K562 (cell line): ENCODE data around the gene TNNT3. TPM values are rescaled to one million over a fixed set of nuclear protein-coding genes. Genes with fewer than 3 reads are reported as not detected.

Source experiments
- ATAC-seq: fragments of 200-7000 bp; cut with Tn5 transposase; 3 replicates; pipeline ENCODE4 v1.9.1; 2020; ENCODE audit warnings: moderate library complexity
- BruUV-seq: library from RNA; stranded (reverse); fragments of 400-500 nt; replicated peaks from 2 replicates; lab custom pipeline; 2021; lab: Mats Ljungman, UMichigan
- CTCF ChIA-PET: fragments of 300-600 bp; formaldehyde crosslinking; extraction: SDS; loops from one replicate; lab custom pipeline; 2021; ENCODE audit warnings: low intra/inter-chr PET ratio; lab: Yijun Ruan, JAX
- POLR2A ChIA-PET: fragments of 300-600, 350-650 bp; sonication (Branson Sonifier 250); formaldehyde crosslinking; extraction: SDS; loops from one replicate; lab custom pipeline; 2021; ENCODE audit warnings: antibody characterized with exemption, inconsistent platforms; lab: Yijun Ruan, JAX
- DNase-seq, 4 experiments: peaks; one replicate each; pipeline versions ENCODE4 v3.0.0 to v3.0.0-alpha.2; 2011 to 2018; ENCODE audit warnings: low spot score in 3 of 4, mixed read lengths in 3 of 4; ENCODE audit errors: extremely low read depth in 1 of 4
- FAIRE-seq: peaks from 2 replicates; lab custom pipeline; 2011; peaks lifted over from hg19 to GRCh38; lab: Jason Lieb, UNC
- H2AFZ ChIP-seq: 2 replicates; pipeline ENCODE4 v1.6.0; 2011; ENCODE audit warnings: low read depth, low read length, control low read depth, inconsistent platforms
- H3K27ac ChIP-seq: fragments of 200-600 bp; 3 replicates; pipeline ENCODE4 v1.8.0; 2011; ENCODE audit warnings: low read depth, mild to moderate bottlenecking, control low read depth, inconsistent platforms, low read length, moderate library complexity, mixed read lengths; ENCODE audit errors: extremely low read depth
- H3K27me3 ChIP-seq, 2 experiments: fragments of 300-600 bp in 1 of 2; 2 replicates in 1 of 2; 3 replicates in 1 of 2; pipeline versions ENCODE4 v1.6.0 to v1.8.0; 2011; ENCODE audit warnings: inconsistent platforms in 2 of 2, low read length in 2 of 2, mild to moderate bottlenecking in 1 of 2, mixed read lengths in 1 of 2, moderate library complexity in 1 of 2; ENCODE audit not compliant: control insufficient read depth in 2 of 2, insufficient read depth in 2 of 2
- H3K36me3 ChIP-seq: fragments of 300-600 bp; 3 replicates; pipeline ENCODE4 v1.8.0; 2011; ENCODE audit warnings: mild to moderate bottlenecking, low read length, inconsistent platforms; ENCODE audit not compliant: control insufficient read depth, insufficient read depth
- H3K4me1 ChIP-seq, 2 experiments: fragments of 200-600 bp in 1 of 2; replicated peaks in 1 of 2; 2 replicates in 1 of 2; 3 replicates in 1 of 2; pipeline versions ENCODE4 v1.5.1 to v1.8.0; 2011; ENCODE audit warnings: inconsistent platforms in 2 of 2, low read length in 2 of 2, mild to moderate bottlenecking in 1 of 2, mixed read lengths in 1 of 2, moderate library complexity in 1 of 2; ENCODE audit not compliant: control insufficient read depth in 2 of 2, insufficient read depth in 2 of 2
- H3K4me2 ChIP-seq: 2 replicates; pipeline ENCODE4 v1.6.1; 2011; ENCODE audit warnings: low read length, control low read depth, inconsistent platforms, mixed read lengths; ENCODE audit not compliant: insufficient read depth
- H3K4me3 ChIP-seq: fragments of 200-600 bp; sonication (generic), shearing (Covaris generic); 2 replicates; pipeline ENCODE4 v1.5.1; 2016; ENCODE audit warnings: control low read depth, inconsistent platforms
- H3K79me2 ChIP-seq: fragments of 200-600 bp; 3 replicates; pipeline ENCODE4 v1.8.0; 2011; ENCODE audit warnings: low read length, inconsistent platforms; ENCODE audit not compliant: control insufficient read depth, insufficient read depth
- H3K9ac ChIP-seq, 2 experiments: 2 replicates each; pipeline versions ENCODE4 v1.6.0 to v1.6.1; 2011; ENCODE audit warnings: low read depth in 2 of 2, low read length in 2 of 2, control low read depth in 1 of 2, inconsistent platforms in 1 of 2, mild to moderate bottlenecking in 1 of 2, mixed read lengths in 1 of 2; ENCODE audit not compliant: insufficient read depth in 1 of 2
- H3K9me1 ChIP-seq: one replicate; pipeline ENCODE4 v1.6.0; 2011; ENCODE audit warnings: inconsistent platforms, mild to moderate bottlenecking, low read length, moderate library complexity; ENCODE audit not compliant: control insufficient read depth, insufficient read depth
- H3K9me3 ChIP-seq: replicated peaks from 2 replicates; pipeline ENCODE4 v1.5.1; 2011; ENCODE audit warnings: low read depth, low read length, inconsistent platforms; ENCODE audit not compliant: control insufficient read depth, insufficient read depth
- H4K20me1 ChIP-seq: replicated peaks from 2 replicates; pipeline ENCODE4 v1.6.1; 2011; ENCODE audit warnings: low read length, inconsistent platforms, mixed read lengths; ENCODE audit not compliant: control insufficient read depth, insufficient read depth
- CCAR2 ChIP-seq: fragments of 200-400 bp; formaldehyde crosslinking; IDR thresholded peaks from 2 replicates; pipeline ENCODE4 v1.6.1; 2017; ENCODE audit warnings: mild to moderate bottlenecking, low read depth, low read length
- KDM2B ChIP-seq: fragments of 250-450 bp; sonication (Bioruptor Pico); IDR thresholded peaks from 2 replicates; pipeline ENCODE4 v1.8.0; 2021; ENCODE audit warnings: mild to moderate bottlenecking, moderate library complexity
- MYC ChIP-seq, 2 experiments: fragments of 250-450 bp in 1 of 2; sonication (Bioruptor Pico) in 1 of 2; IDR thresholded peaks; 2 replicates each; pipeline versions ENCODE4 v1.5.1 to v1.6.1; 2012 to 2021; ENCODE audit warnings: low read depth in 2 of 2, borderline replicate concordance in 1 of 2, improper control_type of control experiment in 1 of 2, low read length in 1 of 2, mild to moderate bottlenecking in 1 of 2, moderate library complexity in 1 of 2
- PHB ChIP-seq: fragments of 250-450 bp; sonication (Bioruptor Pico); IDR thresholded peaks from 2 replicates; pipeline ENCODE4 v1.5.0; 2021
- TARDBP ChIP-seq: fragments of 450-650 bp; IDR thresholded peaks from 2 replicates; pipeline ENCODE4 v1.6.1; 2016
- WGBS: fragments of 100-300 bp; shearing (Covaris generic); methylation state at CpG from one replicate; pipeline ENCODE4 v1.1.6; 2016; ENCODE audit warnings: low coverage, mixed read lengths; ENCODE audit not compliant: insufficient coverage; ENCODE audit errors: missing lambda C conversion rate; 5-methylcytosine and 5-hydroxymethylcytosine counted together
- in situ Hi-C: fragments of 300-500 bp; cut with MboI; formaldehyde crosslinking; loops from 4 replicates; pipeline ENCODE4 v1.15.0; 2018; ENCODE audit warnings: inconsistent platforms, mixed read lengths
- intact Hi-C: fragments of 100-400 bp; cut with micrococcal nuclease; formaldehyde crosslinking; loops from 2 replicates; pipeline ENCODE4 v1.14.2; 2022
- polyA plus RNA-seq, 8 experiments: library from polyadenylated mRNA; depleted of rRNA in 4 of 8; stranded (reverse) in 5 of 8; unstranded in 3 of 8; fragments of >200 nt; fragmentation: Nextera tagmentation in 2 of 8; fragmentation: Illumina TruSeq in 1 of 8; extraction: Ambion mirVana in 2 of 8; extraction: Trizol in 1 of 8; gene quantifications; 2 replicates each; pipeline versions ENCODE4 v1.2.1 to v1.2.3, GENCODE V29; 2011 to 2014; ENCODE audit warnings: inconsistent platforms in 1 of 8, missing spikeins in 1 of 8
- total RNA-seq, 7 experiments: library from RNA; depleted of rRNA in 6 of 7; stranded (reverse); fragments of >200 nt in 6 of 7; fragmentation: Illumina TruSeq in 2 of 7; extraction: Trizol in 2 of 7; gene quantifications; 2 replicates each; pipeline versions ENCODE4 v1.2.1 to v1.2.3, GENCODE V29; 2011 to 2021; ENCODE audit warnings: low replicate concordance in 1 of 7
- TF ChIP-seq, protein P1 (sequence below), 3 experiments: IDR thresholded peaks in 2 of 3; conservative IDR thresholded peaks in 1 of 3; 2 replicates each; pipeline ENCODE4 v1.5.1; 2011 to 2012; ENCODE audit warnings: low read length in 3 of 3, mild to moderate bottlenecking in 3 of 3, control low read depth in 2 of 3, improper control_type of control experiment in 1 of 3, inconsistent platforms in 1 of 3, low read depth in 1 of 3, mixed read lengths in 1 of 3, moderate library complexity in 1 of 3; ENCODE audit not compliant: insufficient read depth in 2 of 3
- TF ChIP-seq, protein P2 (sequence below): fragments of 250-450 bp; sonication (Bioruptor Pico); IDR thresholded peaks from 2 replicates; pipeline ENCODE4 v1.5.1; 2021; ENCODE audit warnings: mild to moderate bottlenecking
- TF ChIP-seq, protein P3 (sequence below): fragments of 450-650 bp; IDR thresholded peaks from 2 replicates; pipeline ENCODE4 v1.6.1; 2014; ENCODE audit warnings: low read depth, mild to moderate bottlenecking, moderate library complexity, borderline replicate concordance
- TF ChIP-seq, protein P4 (sequence below): fragments of 250-450 bp; sonication (Bioruptor Pico); IDR thresholded peaks from 2 replicates; pipeline ENCODE4 v1.9.0; 2021; ENCODE audit warnings: mild to moderate bottlenecking, inconsistent platforms

TNNT3 gene
- total and polyA plus RNA-seq, 9 of the 15 experiments (the other 6 are each of a cell fraction or from before 2014, with no cell fraction given): 0.10 TPM; not detected in 8

DNA sequence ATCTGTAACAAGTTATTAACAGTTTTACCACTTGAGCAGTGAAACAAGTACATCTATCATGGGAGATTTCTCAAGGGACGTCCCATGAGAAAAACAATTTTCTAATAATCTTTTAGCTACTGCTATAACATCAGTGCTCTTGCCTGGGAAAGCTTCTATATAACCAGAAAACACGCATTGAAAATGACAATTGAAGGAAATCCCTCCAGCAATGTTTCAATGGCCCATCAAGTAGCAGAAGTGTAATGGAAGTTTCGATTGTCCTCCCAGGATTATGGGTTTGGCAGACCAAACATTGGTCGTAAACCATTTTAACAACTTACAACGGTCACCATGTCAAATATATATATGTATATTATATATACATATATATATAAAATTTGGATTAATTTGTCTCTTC is 19.8 kb upstream of the TNNT3 start:
- no TSS peak for BruUV-seq
- WGBS: 8% methylated on average over 5 of the region's 5 CpGs
- no peak overlapping the region for H3K27ac ChIP-seq
- no peaks in the 10 kb centered on the region for H4K20me1 ChIP-seq
- no peaks in the 10 kb centered on the region for H3K9me3 ChIP-seq
- ATAC-seq (no peak), FAIRE-seq (no peak), DNase-seq (no peak)
- H2AFZ ChIP-seq: no peak overlapping the region
- no peak overlapping the region for H3K9ac ChIP-seq
- H3K9me1 ChIP-seq: no peaks in the 10 kb centered on the region
- no peaks in the 10 kb centered on the region for H3K36me3 ChIP-seq
- intact Hi-C loops (no loop called here), in situ Hi-C loops (loop anchor here (5.0 kb wide), 1 partner anchor 43 kb away; no protein-coding TSS in a partner anchor)
- no peak overlapping the region for H3K4me3 ChIP-seq
- ChIA-PET CTCF (no interaction called here), POLR2A (no interaction called here)
- H3K4me1 ChIP-seq: no peaks in the 10 kb centered on the region; a peak in 2 of 5 replicates
- peaks cover 27 to 29% of the 10 kb centered on the region in 2 experiments; a peak in 4 of 5 replicates for H3K27me3 ChIP-seq
- H3K4me2 ChIP-seq: no peak overlapping the region
- no peaks in the 10 kb centered on the region for H3K79me2 ChIP-seq
- TF ChIP-seq, protein P1, sequence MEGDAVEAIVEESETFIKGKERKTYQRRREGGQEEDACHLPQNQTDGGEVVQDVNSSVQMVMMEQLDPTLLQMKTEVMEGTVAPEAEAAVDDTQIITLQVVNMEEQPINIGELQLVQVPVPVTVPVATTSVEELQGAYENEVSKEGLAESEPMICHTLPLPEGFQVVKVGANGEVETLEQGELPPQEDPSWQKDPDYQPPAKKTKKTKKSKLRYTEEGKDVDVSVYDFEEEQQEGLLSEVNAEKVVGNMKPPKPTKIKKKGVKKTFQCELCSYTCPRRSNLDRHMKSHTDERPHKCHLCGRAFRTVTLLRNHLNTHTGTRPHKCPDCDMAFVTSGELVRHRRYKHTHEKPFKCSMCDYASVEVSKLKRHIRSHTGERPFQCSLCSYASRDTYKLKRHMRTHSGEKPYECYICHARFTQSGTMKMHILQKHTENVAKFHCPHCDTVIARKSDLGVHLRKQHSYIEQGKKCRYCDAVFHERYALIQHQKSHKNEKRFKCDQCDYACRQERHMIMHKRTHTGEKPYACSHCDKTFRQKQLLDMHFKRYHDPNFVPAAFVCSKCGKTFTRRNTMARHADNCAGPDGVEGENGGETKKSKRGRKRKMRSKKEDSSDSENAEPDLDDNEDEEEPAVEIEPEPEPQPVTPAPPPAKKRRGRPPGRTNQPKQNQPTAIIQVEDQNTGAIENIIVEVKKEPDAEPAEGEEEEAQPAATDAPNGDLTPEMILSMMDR (IDR thresholded peaks at IDR 0.05 in 2 of 3, conservative IDR thresholded peaks at IDR 0.05 in 1 of 3; ENCODE audit: insufficient read depth in 2 of 3, low read depth in 1 of 3, low read length in 3 of 3): no peak
- no peak for TF ChIP-seq KDM2B
- TF ChIP-seq, protein P2, sequence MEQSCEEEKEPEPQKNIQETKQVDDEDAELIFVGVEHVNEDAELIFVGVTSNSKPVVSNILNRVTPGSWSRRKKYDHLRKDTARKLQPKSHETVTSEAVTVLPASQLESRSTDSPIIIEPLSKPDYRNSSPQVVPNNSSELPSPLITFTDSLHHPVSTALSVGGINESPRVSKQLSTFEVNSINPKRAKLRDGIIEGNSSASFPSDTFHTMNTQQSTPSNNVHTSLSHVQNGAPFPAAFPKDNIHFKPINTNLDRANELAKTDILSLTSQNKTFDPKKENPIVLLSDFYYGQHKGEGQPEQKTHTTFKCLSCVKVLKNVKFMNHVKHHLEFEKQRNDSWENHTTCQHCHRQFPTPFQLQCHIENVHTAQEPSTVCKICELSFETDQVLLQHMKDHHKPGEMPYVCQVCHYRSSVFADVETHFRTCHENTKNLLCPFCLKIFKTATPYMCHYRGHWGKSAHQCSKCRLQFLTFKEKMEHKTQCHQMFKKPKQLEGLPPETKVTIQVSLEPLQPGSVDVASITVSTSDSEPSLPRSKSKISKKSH: no peak
- no peak for TF ChIP-seq PHB
- TF ChIP-seq MYC (IDR thresholded peaks at IDR 0.05; ENCODE audit: low read depth, low read length): no peak
- TF ChIP-seq MYC (CRISPR knock-in tag; IDR thresholded peaks at IDR 0.05; ENCODE audit: borderline replicate concordance, low read depth): no peak
- TF ChIP-seq TARDBP: no peak
- TF ChIP-seq, protein P3, sequence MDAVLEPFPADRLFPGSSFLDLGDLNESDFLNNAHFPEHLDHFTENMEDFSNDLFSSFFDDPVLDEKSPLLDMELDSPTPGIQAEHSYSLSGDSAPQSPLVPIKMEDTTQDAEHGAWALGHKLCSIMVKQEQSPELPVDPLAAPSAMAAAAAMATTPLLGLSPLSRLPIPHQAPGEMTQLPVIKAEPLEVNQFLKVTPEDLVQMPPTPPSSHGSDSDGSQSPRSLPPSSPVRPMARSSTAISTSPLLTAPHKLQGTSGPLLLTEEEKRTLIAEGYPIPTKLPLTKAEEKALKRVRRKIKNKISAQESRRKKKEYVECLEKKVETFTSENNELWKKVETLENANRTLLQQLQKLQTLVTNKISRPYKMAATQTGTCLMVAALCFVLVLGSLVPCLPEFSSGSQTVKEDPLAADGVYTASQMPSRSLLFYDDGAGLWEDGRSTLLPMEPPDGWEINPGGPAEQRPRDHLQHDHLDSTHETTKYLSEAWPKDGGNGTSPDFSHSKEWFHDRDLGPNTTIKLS: no peak
- no peak for TF ChIP-seq CCAR2
- TF ChIP-seq, protein P4, sequence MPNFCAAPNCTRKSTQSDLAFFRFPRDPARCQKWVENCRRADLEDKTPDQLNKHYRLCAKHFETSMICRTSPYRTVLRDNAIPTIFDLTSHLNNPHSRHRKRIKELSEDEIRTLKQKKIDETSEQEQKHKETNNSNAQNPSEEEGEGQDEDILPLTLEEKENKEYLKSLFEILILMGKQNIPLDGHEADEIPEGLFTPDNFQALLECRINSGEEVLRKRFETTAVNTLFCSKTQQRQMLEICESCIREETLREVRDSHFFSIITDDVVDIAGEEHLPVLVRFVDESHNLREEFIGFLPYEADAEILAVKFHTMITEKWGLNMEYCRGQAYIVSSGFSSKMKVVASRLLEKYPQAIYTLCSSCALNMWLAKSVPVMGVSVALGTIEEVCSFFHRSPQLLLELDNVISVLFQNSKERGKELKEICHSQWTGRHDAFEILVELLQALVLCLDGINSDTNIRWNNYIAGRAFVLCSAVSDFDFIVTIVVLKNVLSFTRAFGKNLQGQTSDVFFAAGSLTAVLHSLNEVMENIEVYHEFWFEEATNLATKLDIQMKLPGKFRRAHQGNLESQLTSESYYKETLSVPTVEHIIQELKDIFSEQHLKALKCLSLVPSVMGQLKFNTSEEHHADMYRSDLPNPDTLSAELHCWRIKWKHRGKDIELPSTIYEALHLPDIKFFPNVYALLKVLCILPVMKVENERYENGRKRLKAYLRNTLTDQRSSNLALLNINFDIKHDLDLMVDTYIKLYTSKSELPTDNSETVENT: no peak
